HepG2 (cell line): ENCODE measurements around the gene METTL13. TPM values are rescaled to one million over a fixed set of nuclear protein-coding genes. Genes with fewer than 3 reads are reported as not detected.

Experiments
- ATAC-seq: fragments of 200-7000 bp; cut with Tn5 transposase; 3 replicates; pipeline ENCODE4 v1.9.1; 2020; ENCODE audit warnings: mild to moderate bottlenecking, moderate library complexity
- BruUV-seq: library from RNA; stranded (reverse); fragments of 400-500 nt; replicated peaks from 2 replicates; lab custom pipeline; 2021; lab: Mats Ljungman, UMichigan
- CTCF ChIA-PET: fragments of 300-600 bp; formaldehyde crosslinking; extraction: SDS; loops from one replicate; lab custom pipeline; 2021; ENCODE audit warnings: low total read pairs, inconsistent platforms, low intra/inter-chr PET ratio; lab: Yijun Ruan, JAX
- POLR2A ChIA-PET: fragments of 350-600 bp; sonication (Branson Sonifier 250); formaldehyde crosslinking; loops from one replicate; lab custom pipeline; 2020; ENCODE audit warnings: antibody characterized with exemption, inconsistent platforms; lab: Yijun Ruan, JAX
- DNase-seq: peaks from one replicate; pipeline ENCODE4 v3.0.0-alpha.2; 2015; ENCODE audit warnings: low spot score
- FAIRE-seq: peaks from 3 replicates; lab custom pipeline; 2011; peaks lifted over from hg19 to GRCh38; lab: Jason Lieb, UNC
- H2AFZ ChIP-seq: one replicate; pipeline ENCODE4 v1.6.1; 2011; ENCODE audit warnings: low read length, inconsistent platforms
- H3K27ac ChIP-seq: fragments of 300-600 bp; 3 replicates; pipeline ENCODE4 v1.8.0; 2011; ENCODE audit warnings: mixed run types, mild to moderate bottlenecking, mixed read lengths, low read length, inconsistent platforms; ENCODE audit not compliant: insufficient read depth; ENCODE audit errors: extremely low read length
- H3K27me3 ChIP-seq, 2 experiments: fragments of 200-600 bp in 1 of 2; 2 replicates in 1 of 2; 3 replicates in 1 of 2; pipeline versions ENCODE4 v1.6.0 to v1.8.0; 2011; ENCODE audit warnings: low read length in 2 of 2, mild to moderate bottlenecking in 2 of 2, moderate library complexity in 2 of 2, inconsistent platforms in 1 of 2; ENCODE audit not compliant: insufficient read depth in 2 of 2, control insufficient read depth in 1 of 2
- H3K36me3 ChIP-seq, 2 experiments: fragments of 200-600 bp in 1 of 2; replicated peaks in 1 of 2; 2 replicates in 1 of 2; 3 replicates in 1 of 2; pipeline versions ENCODE4 v1.5.1 to v1.8.0; 2011; ENCODE audit warnings: low read length in 2 of 2, inconsistent platforms in 1 of 2; ENCODE audit not compliant: insufficient read depth in 2 of 2, control insufficient read depth in 1 of 2
- H3K4me1 ChIP-seq: 2 replicates; pipeline ENCODE4 v1.5.1; 2012; ENCODE audit warnings: low read length, inconsistent platforms; ENCODE audit not compliant: insufficient read depth
- H3K4me2 ChIP-seq: 2 replicates; pipeline ENCODE4 v1.6.0; 2011; ENCODE audit warnings: low read depth, low read length, inconsistent platforms
- H3K4me3 ChIP-seq, 3 experiments: fragments of 200-600 bp in 1 of 3; sonication (generic), shearing (Covaris generic) in 1 of 3; replicated peaks in 1 of 3; 2 replicates each; pipeline ENCODE4 v1.5.1; 2011 to 2016; ENCODE audit warnings: low read length in 3 of 3, inconsistent platforms in 2 of 3, low read depth in 2 of 3, mild to moderate bottlenecking in 2 of 3, control low read depth in 1 of 3, mixed read lengths in 1 of 3; ENCODE audit not compliant: insufficient read depth in 1 of 3
- H3K79me2 ChIP-seq: one replicate; pipeline ENCODE4 v1.6.1; 2011; ENCODE audit warnings: low read length, inconsistent platforms; ENCODE audit not compliant: insufficient read depth
- H3K9ac ChIP-seq: 2 replicates; pipeline ENCODE4 v1.6.0; 2011; ENCODE audit warnings: mild to moderate bottlenecking, low read depth, low read length, inconsistent platforms; ENCODE audit not compliant: insufficient read depth
- H3K9me3 ChIP-seq: 2 replicates; pipeline ENCODE4 v1.5.1; 2012; ENCODE audit warnings: mild to moderate bottlenecking, low read length
- H4K20me1 ChIP-seq: 2 replicates; pipeline ENCODE4 v1.6.0; 2011; ENCODE audit warnings: inconsistent platforms, mild to moderate bottlenecking, low read length, moderate library complexity; ENCODE audit not compliant: insufficient read depth
- BRCA1 ChIP-seq: sonication (generic); formaldehyde crosslinking; IDR thresholded peaks from 2 replicates; pipeline ENCODE4 v1.4.0; 2020; ENCODE audit warnings: missing genetic modification reagents
- CHD4 ChIP-seq: fragments of 200-600 bp; sonication (generic); IDR thresholded peaks from 2 replicates; pipeline ENCODE4 v1.7.0; 2017; ENCODE audit warnings: mild to moderate bottlenecking, low read length, borderline replicate concordance
- DNMT1 ChIP-seq: sonication (generic); formaldehyde crosslinking; IDR thresholded peaks from 2 replicates; pipeline ENCODE4 v1.5.1; 2020; ENCODE audit warnings: mild to moderate bottlenecking, missing genetic modification reagents
- NFE2L2 ChIP-seq: fragments of 150-350 bp; IDR thresholded peaks from 2 replicates; pipeline ENCODE4 v1.6.1; 2014; ENCODE audit warnings: low read length
- PLSCR1 ChIP-seq: sonication (generic); formaldehyde crosslinking; IDR thresholded peaks from 2 replicates; pipeline ENCODE4 v1.5.0; 2020; ENCODE audit warnings: missing genetic modification reagents, mild to moderate bottlenecking, borderline replicate concordance
- ZIK1 ChIP-seq: sonication (generic); formaldehyde crosslinking; IDR thresholded peaks from 2 replicates; pipeline ENCODE4 v1.5.0; 2020; ENCODE audit warnings: mild to moderate bottlenecking, low read depth, missing genetic modification reagents, borderline replicate concordance
- ZNF570 ChIP-seq: sonication (generic); formaldehyde crosslinking; IDR thresholded peaks from 2 replicates; pipeline ENCODE4 v1.4.0; 2020; ENCODE audit warnings: mild to moderate bottlenecking, missing genetic modification reagents, borderline replicate concordance
- ZNF614 ChIP-seq: IDR thresholded peaks from 2 replicates; pipeline ENCODE4 v1.6.1; 2018; ENCODE audit warnings: missing biosample characterization, missing genetic modification reagents, inconsistent platforms, borderline replicate concordance
- ZNF713 ChIP-seq: sonication (generic); formaldehyde crosslinking; IDR thresholded peaks from 2 replicates; pipeline ENCODE4 v1.4.0; 2020; ENCODE audit warnings: mild to moderate bottlenecking, missing genetic modification reagents
- ZNF724P ChIP-seq: sonication (generic); formaldehyde crosslinking; IDR thresholded peaks from 2 replicates; pipeline ENCODE4 v1.8.0; 2022; ENCODE audit warnings: missing genetic modification reagents, borderline replicate concordance
- WGBS: methylation state at CpG from one replicate; pipeline ENCODE4 v1.1.6; 2017; ENCODE audit warnings: low lambda C conversion rate; 5-methylcytosine and 5-hydroxymethylcytosine counted together
- in situ Hi-C: cut with HindIII; loops from 2 replicates; pipeline ENCODE4 v1.10.0; 2017; ENCODE audit warnings: low pct_unique_long_range_greater_than_20kb; ENCODE audit not compliant: extremely low pct_ligation_motif_present
- intact Hi-C: fragments of 100-400 bp; cut with micrococcal nuclease; formaldehyde crosslinking; loops from one replicate; pipeline ENCODE4 v1.10.0; 2022; ENCODE audit not compliant: unreplicated experiment
- polyA plus RNA-seq, 8 experiments: library from polyadenylated mRNA; depleted of rRNA in 3 of 8; stranded (reverse) in 7 of 8; unstranded in 1 of 8; fragments of >200 nt; fragmentation: Illumina TruSeq in 4 of 8; extraction: Trizol in 4 of 8; gene quantifications; 2 replicates each; pipeline versions ENCODE4 v1.2.1 to v1.2.3, GENCODE V29; 2011 to 2016; ENCODE audit warnings: low read depth in 4 of 8, missing spikeins in 1 of 8, mixed read lengths in 1 of 8; ENCODE audit not compliant: insufficient read depth in 1 of 8
- total RNA-seq, 5 experiments: library from RNA; depleted of rRNA; stranded (reverse); fragments of >200 nt; fragmentation: Illumina TruSeq; extraction: Trizol; gene quantifications; 2 replicates each; pipeline ENCODE4 v1.2.3, GENCODE V29; 2016; ENCODE audit warnings: low read depth in 1 of 5

METTL13 gene
- total and polyA plus RNA-seq, 2 of the 13 experiments (the other 11 are each of a cell fraction or from before 2014, with no cell fraction given): 18.6 to 22.8 TPM

- no peak overlapping the region for H3K4me2 ChIP-seq
- in situ Hi-C loops: no loop called here
- intact Hi-C loops: no loop called here
- WGBS: 44% methylated on average over 6 of the region's 6 CpGs
- FAIRE-seq: no peak
- no peaks in the 10 kb centered on the region for H3K79me2 ChIP-seq
- POLR2A ChIA-PET: no interaction called here
- H3K9me3 ChIP-seq: no peaks in the 10 kb centered on the region
- H2AFZ ChIP-seq: no peak overlapping the region
- 0 out of 5 replicates have a peak, but pooled peaks cover 0 to 3% of the 10 kb centered on the region in 2 experiments for H3K27me3 ChIP-seq
- no peaks in the 10 kb centered on the region for H3K36me3 ChIP-seq
- H4K20me1 ChIP-seq: no peaks in the 10 kb centered on the region
- no peak for TF ChIP-seq ZNF614
- no peak for TF ChIP-seq CHD4
- TF ChIP-seq PLSCR1 (CRISPR knock-in tag): no peak
- TF ChIP-seq ZNF570: no peak
- no peak for TF ChIP-seq NFE2L2
- no peak for TF ChIP-seq DNMT1
- TF ChIP-seq ZIK1 (CRISPR knock-in tag): no peak
- no peak for TF ChIP-seq ZNF724P (CRISPR knock-in tag)
- no peak for TF ChIP-seq BRCA1 (CRISPR knock-in tag)
- no peak for TF ChIP-seq ZNF713 (CRISPR knock-in tag)
- no peak overlapping the region for H3K9ac ChIP-seq
- no TSS peak for BruUV-seq
- H3K4me3 ChIP-seq: no peak overlapping the region
- CTCF ChIA-PET: no interaction called here
- H3K27ac ChIP-seq: no peak overlapping the region
- ATAC-seq: no peak
- no peak for DNase-seq
- no peaks in the 10 kb centered on the region for H3K4me1 ChIP-seq
Observed at GRCh38 chr1:171751221-171751620, 30.2 kb upstream of the METTL13 start.
